Measurements from ENCODE around the gene ANTXR1. TPM values are rescaled to one million over a fixed set of nuclear protein-coding genes. Genes with fewer than 3 reads are reported as not detected.
"Not testable (repeated sequence)": the region's sequence is repeated elsewhere in the genome, so short reads cannot be mapped to it uniquely, and the experiment has no call there.

Gene ANTXR1
- total RNA-seq, 5 donors from 2014 or later (not counting 1 experiment from before 2014, with no cell fraction given), result 0.19 to 0.79 (median 0.63) TPM; not detected in 1

GRCh38 chr2:69170661-69171060, 157.7 kb downstream of the ANTXR1 start:
- no peak overlapping the region for H3K4me3 ChIP-seq (ENCODE audit: control insufficient read depth in 1 of 2, extremely low read depth in 1 of 2, low read length in 1 of 2)
- Mint-ChIP-seq H3K27me3 (peaks cover 7 to 34% of the 10 kb centered on the region in 2 donors), H3K4me1 (no peaks in the 10 kb centered on the region), H3K4me3 (no peak overlapping the region), H3K27ac (no peak overlapping the region), H3K36me3 (no peaks in the 10 kb centered on the region), H3K9me3 (no peaks in the 10 kb centered on the region)
- ChIA-PET CTCF (no interaction called here), POLR2A (no interaction called here)
- WGBS (ENCODE audit: insufficient coverage), result no CpG with 5 or more reads among the region's 3 CpGs
- no peak for ATAC-seq (replicated peaks in 1 of 4)
- peaks cover 0 to 21% of the 10 kb centered on the region in 2 experiments for H3K27me3 ChIP-seq (replicated peaks in 1 of 2; ENCODE audit: control insufficient read depth in 2 of 2, extremely low read depth in 1 of 2, insufficient read depth in 2 of 2, low read length in 1 of 2)
- no peaks in the 10 kb centered on the region for H3K36me3 ChIP-seq (ENCODE audit: control insufficient read depth in 2 of 2, extremely low read depth in 1 of 2, insufficient read depth in 1 of 2, low read length in 1 of 2)
- no peak overlapping the region for H3K27ac ChIP-seq (ENCODE audit: low read length)
- DNase-seq, result no peak
- no peaks in the 10 kb centered on the region for H3K9me3 ChIP-seq
- H3K4me1 ChIP-seq (ENCODE audit: control insufficient read depth in 1 of 2, extremely low read depth in 1 of 2, insufficient read depth in 2 of 2, low read length in 2 of 2), result no peaks in the 10 kb centered on the region

- Mint-ChIP-seq H3K27me3 (peaks cover 7 to 34% of the 10 kb centered on the region in 2 donors), H3K9me3 (no peaks in the 10 kb centered on the region), H3K4me3 (no peak overlapping the region), H3K4me1 (no peaks in the 10 kb centered on the region), H3K27ac (no peak overlapping the region), H3K36me3 (no peaks in the 10 kb centered on the region)
- Histone ChIP-seq H3K27me3 (replicated peaks in 1 of 2; ENCODE audit: control insufficient read depth in 2 of 2, extremely low read depth in 1 of 2, insufficient read depth in 2 of 2, low read length in 1 of 2) (peaks cover 0 to 21% of the 10 kb centered on the region in 2 experiments), H3K27ac (ENCODE audit: low read length) (no peak overlapping the region), H3K9me3 (no peaks in the 10 kb centered on the region), H3K36me3 (ENCODE audit: control insufficient read depth in 2 of 2, extremely low read depth in 1 of 2, insufficient read depth in 1 of 2, low read length in 1 of 2) (no peaks in the 10 kb centered on the region), H3K4me1 (ENCODE audit: control insufficient read depth in 1 of 2, extremely low read depth in 1 of 2, insufficient read depth in 2 of 2, low read length in 2 of 2) (no peaks in the 10 kb centered on the region), H3K4me3 (ENCODE audit: control insufficient read depth in 1 of 2, extremely low read depth in 1 of 2, low read length in 1 of 2) (no peak overlapping the region)
- no peak for DNase-seq
- WGBS (ENCODE audit: insufficient coverage), result no CpG with 5 or more reads among the region's 5 CpGs
- ATAC-seq (replicated peaks in 1 of 4), result no peak
- ChIA-PET POLR2A (no interaction called here), CTCF (no interaction called here)
These were observed 158.3 kb downstream of the ANTXR1 start for GRCh38 chr2:69171116-69171896.

DNA sequence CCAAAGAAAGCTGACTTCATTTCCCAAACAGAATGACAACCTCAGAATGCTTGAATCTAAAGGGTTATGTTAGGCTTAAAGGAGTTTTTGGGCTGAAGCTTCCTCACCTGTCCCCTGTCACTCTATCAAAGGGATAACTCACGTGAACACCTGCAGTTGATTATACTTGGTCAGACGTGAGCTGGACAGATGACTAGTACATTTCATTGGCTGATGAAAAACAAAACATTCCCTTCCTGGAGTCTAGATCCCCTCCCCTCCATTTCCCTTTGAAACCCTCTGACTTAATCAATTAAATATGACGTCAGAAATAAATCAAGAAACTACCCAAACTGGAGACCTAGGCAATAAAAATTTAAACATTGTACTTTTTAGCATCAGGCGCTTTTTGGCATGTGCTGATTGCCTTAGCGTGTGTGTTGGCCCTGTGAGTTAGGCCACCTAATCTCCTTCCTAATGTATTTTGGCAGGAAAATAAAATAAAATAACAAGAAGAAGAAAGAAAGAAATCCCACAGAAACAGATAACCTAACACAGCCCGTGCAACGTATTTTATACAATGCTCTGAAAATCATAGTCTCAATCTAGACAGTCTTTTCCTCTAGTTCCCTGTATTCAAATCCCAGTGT, 159.0 kb downstream of the ANTXR1 start:
- Mint-ChIP-seq H3K4me3 (no peak overlapping the region), H3K36me3 (no peaks in the 10 kb centered on the region), H3K27ac (no peak overlapping the region), H3K9me3 (no peaks in the 10 kb centered on the region), H3K4me1 (peaks cover 0 to 3% (median 0%) of the 10 kb centered on the region in 3 donors), H3K27me3 (peaks cover 11 to 30% of the 10 kb centered on the region in 2 donors)
- H3K9me3 ChIP-seq, result no peaks in the 10 kb centered on the region
- H3K27ac ChIP-seq (ENCODE audit: low read length), result no peak overlapping the region
- 72% methylated on average over 2 of the region's 7 CpGs for WGBS (ENCODE audit: insufficient coverage)
- no peak for ATAC-seq (replicated peaks in 1 of 4)
- H3K36me3 ChIP-seq (ENCODE audit: control insufficient read depth in 2 of 2, extremely low read depth in 1 of 2, insufficient read depth in 1 of 2, low read length in 1 of 2), result no peaks in the 10 kb centered on the region
- peaks cover 0 to 21% of the 10 kb centered on the region in 2 experiments for H3K27me3 ChIP-seq (replicated peaks in 1 of 2; ENCODE audit: control insufficient read depth in 2 of 2, extremely low read depth in 1 of 2, insufficient read depth in 2 of 2, low read length in 1 of 2)
- no peak overlapping the region for H3K4me3 ChIP-seq (ENCODE audit: control insufficient read depth in 1 of 2, extremely low read depth in 1 of 2, low read length in 1 of 2)
- ChIA-PET CTCF (interaction anchor here in 1 of 2 donors (1.1 kb wide), 1 partner anchor 21 kb away, joined by 3 read pairs; no protein-coding TSS in a partner anchor), POLR2A (no interaction called here)
- DNase-seq, result no peak
- no peaks in the 10 kb centered on the region for H3K4me1 ChIP-seq (ENCODE audit: control insufficient read depth in 1 of 2, extremely low read depth in 1 of 2, insufficient read depth in 2 of 2, low read length in 2 of 2)

GRCh38 chr2:69173706-69174105, 160.7 kb downstream of the ANTXR1 start:
- WGBS (ENCODE audit: insufficient coverage), result no CpG with 5 or more reads among the region's 1 CpG
- no peaks in the 10 kb centered on the region for H3K9me3 ChIP-seq
- peaks cover 4 to 8% (median 4%) of the 10 kb centered on the region in 3 donors for H3K4me1 Mint-ChIP-seq
- DNase-seq (no peak), ATAC-seq (replicated peaks in 1 of 4) (no peak)
- no peak overlapping the region for H3K27ac ChIP-seq (ENCODE audit: low read length)
- H3K4me3 Mint-ChIP-seq, result no peak overlapping the region
- no peaks in the 10 kb centered on the region for H3K36me3 ChIP-seq (ENCODE audit: control insufficient read depth in 2 of 2, extremely low read depth in 1 of 2, insufficient read depth in 1 of 2, low read length in 1 of 2)
- H3K27me3 Mint-ChIP-seq, result peaks cover 15 to 23% of the 10 kb centered on the region in 2 donors
- ChIA-PET CTCF (no interaction called here), POLR2A (no interaction called here)
- H3K36me3 Mint-ChIP-seq, result no peaks in the 10 kb centered on the region
- H3K4me3 ChIP-seq (ENCODE audit: control insufficient read depth in 1 of 2, extremely low read depth in 1 of 2, low read length in 1 of 2), result no peak overlapping the region
- H3K9me3 Mint-ChIP-seq, result no peaks in the 10 kb centered on the region
- H3K27ac Mint-ChIP-seq, result no peak overlapping the region
- peaks cover 0 to 27% of the 10 kb centered on the region in 2 experiments for H3K27me3 ChIP-seq (replicated peaks in 1 of 2; ENCODE audit: control insufficient read depth in 2 of 2, extremely low read depth in 1 of 2, insufficient read depth in 2 of 2, low read length in 1 of 2)
- H3K4me1 ChIP-seq (ENCODE audit: control insufficient read depth in 1 of 2, extremely low read depth in 1 of 2, insufficient read depth in 2 of 2, low read length in 2 of 2), result no peaks in the 10 kb centered on the region

DNA sequence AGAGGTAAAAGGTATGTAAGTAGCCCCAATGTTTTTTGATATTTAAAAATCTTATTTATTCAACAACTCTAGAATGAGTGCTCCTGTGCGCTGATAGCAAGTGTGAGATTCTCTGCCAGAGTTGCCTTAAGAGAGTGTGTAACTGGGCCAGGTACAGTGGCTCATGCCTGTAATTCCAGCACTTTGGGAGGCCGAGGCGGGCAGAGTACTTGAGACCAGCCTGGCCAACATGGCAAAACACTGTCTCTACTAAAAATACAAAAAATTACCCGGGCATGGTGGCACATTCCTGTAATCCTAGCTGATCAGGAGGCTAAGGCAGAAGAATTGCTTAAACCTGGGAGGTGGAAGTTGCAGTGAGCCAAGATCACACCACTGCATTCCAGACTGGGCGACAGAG, 161.2 kb downstream of the ANTXR1 start:
- H3K36me3 Mint-ChIP-seq; POLR2A ChIA-PET; H3K27ac Mint-ChIP-seq; H3K4me1 ChIP-seq (ENCODE audit: control insufficient read depth in 1 of 2, extremely low read depth in 1 of 2, insufficient read depth in 2 of 2, low read length in 2 of 2); ATAC-seq (replicated peaks in 1 of 4); H3K4me3 ChIP-seq (ENCODE audit: control insufficient read depth in 1 of 2, extremely low read depth in 1 of 2, low read length in 1 of 2); H3K4me3 Mint-ChIP-seq; H3K27ac ChIP-seq (ENCODE audit: low read length); H3K9me3 ChIP-seq; DNase-seq; H3K9me3 Mint-ChIP-seq; CTCF ChIA-PET; H3K36me3 ChIP-seq (ENCODE audit: control insufficient read depth in 2 of 2, extremely low read depth in 1 of 2, insufficient read depth in 1 of 2, low read length in 1 of 2); H3K4me1 Mint-ChIP-seq: not testable (repeated sequence)
- peaks cover 0 to 23% of the 10 kb centered on the region in 2 experiments for H3K27me3 ChIP-seq (replicated peaks in 1 of 2; ENCODE audit: control insufficient read depth in 2 of 2, extremely low read depth in 1 of 2, insufficient read depth in 2 of 2, low read length in 1 of 2)
- peaks cover 15 to 18% of the 10 kb centered on the region in 2 donors for H3K27me3 Mint-ChIP-seq
- 100% methylated on average over 1 of the region's 5 CpGs for WGBS (ENCODE audit: insufficient coverage)

DNA sequence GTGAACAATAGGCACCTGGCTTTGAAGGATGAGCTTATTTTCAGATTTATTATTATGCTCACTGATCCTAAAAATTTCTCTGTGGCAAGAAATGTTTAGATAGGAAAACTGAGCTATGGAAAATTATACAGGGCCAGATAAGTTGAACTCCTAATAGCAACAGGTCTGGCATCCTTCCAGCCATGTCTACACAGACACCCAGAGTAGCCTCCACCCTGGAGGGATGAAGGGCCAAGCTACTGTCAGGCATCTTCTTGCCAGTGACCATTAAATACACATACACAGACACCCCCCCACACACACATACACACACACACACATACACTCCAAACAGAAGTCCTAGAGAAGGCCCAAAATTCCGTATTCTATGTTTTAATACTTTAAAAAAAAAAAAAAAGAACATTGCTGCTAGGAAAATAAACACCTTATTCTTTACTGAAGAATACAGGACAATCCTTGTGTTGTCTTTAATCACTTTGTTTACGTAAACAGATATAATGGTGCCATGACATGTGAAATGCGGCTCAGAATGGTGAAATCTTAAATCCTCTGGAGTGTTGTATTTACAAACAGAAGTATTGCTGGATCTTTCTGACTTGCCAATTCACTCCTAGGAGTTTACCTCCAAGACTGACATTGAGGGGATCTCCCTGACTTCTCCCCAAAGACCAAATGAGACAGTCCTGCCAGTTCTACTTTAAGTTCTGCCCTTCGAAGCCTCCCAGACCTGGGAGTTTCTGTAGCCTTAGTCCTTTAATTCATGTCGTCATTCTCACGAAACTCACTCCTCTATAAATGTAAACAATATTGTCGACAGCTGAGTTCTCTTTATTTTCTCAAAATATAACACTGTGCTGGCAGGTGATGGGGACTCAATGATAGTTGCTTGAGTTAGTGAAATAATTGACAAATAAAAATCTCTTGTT, 163.1 kb downstream of the ANTXR1 start:
- POLR2A ChIA-PET, result no interaction called here
- Histone ChIP-seq H3K4me1 (ENCODE audit: control insufficient read depth in 1 of 2, extremely low read depth in 1 of 2, insufficient read depth in 2 of 2, low read length in 2 of 2) (no peaks in the 10 kb centered on the region), H3K4me3 (ENCODE audit: control insufficient read depth in 1 of 2, extremely low read depth in 1 of 2, low read length in 1 of 2) (no peak overlapping the region), H3K27me3 (replicated peaks in 1 of 2; ENCODE audit: control insufficient read depth in 2 of 2, extremely low read depth in 1 of 2, insufficient read depth in 2 of 2, low read length in 1 of 2) (peaks cover 0 to 15% of the 10 kb centered on the region in 2 experiments), H3K36me3 (ENCODE audit: control insufficient read depth in 2 of 2, extremely low read depth in 1 of 2, insufficient read depth in 1 of 2, low read length in 1 of 2) (no peaks in the 10 kb centered on the region), H3K9me3 (no peaks in the 10 kb centered on the region), H3K27ac (ENCODE audit: low read length) (no peak overlapping the region)
- CTCF ChIA-PET, result no interaction called here
- DNase-seq (no peak), ATAC-seq (replicated peaks in 1 of 4) (no peak)
- Mint-ChIP-seq H3K36me3 (no peaks in the 10 kb centered on the region), H3K27ac (no peak overlapping the region), H3K27me3 (peaks cover 8 to 19% of the 10 kb centered on the region in 2 donors), H3K4me1 (peaks cover 4 to 8% (median 4%) of the 10 kb centered on the region in 3 donors), H3K4me3 (no peak overlapping the region), H3K9me3 (no peaks in the 10 kb centered on the region)
- WGBS (ENCODE audit: insufficient coverage), result 89% methylated on average over 1 of the region's 7 CpGs

Data from T-cell (primary cell).